K562 (cell line): Measurements from ENCODE around the gene G6PC3. TPM values are rescaled to one million over a fixed set of nuclear protein-coding genes. Genes with fewer than 3 reads are reported as not detected.
A peak's percentile ranks its signal among the peaks of the same experiment; 100 is the strongest.

Source experiments
- ATF1 ChIP-seq, 2 experiments: fragments of 450-650 bp in 1 of 2; IDR thresholded peaks; 2 replicates each; pipeline ENCODE4 v1.6.1; 2016; ENCODE audit warnings: missing compliant biosample characterization in 1 of 2, missing genetic modification characterization in 1 of 2
- BMI1 ChIP-seq: fragments of 150-350 bp; IDR thresholded peaks from 2 replicates; pipeline ENCODE4 v1.6.1; 2014; ENCODE audit warnings: low read length
- CBX2 ChIP-seq: fragments of 200-600 bp; sonication (generic); IDR thresholded peaks from one replicate; pipeline ENCODE4 v1.6.1; 2012; ENCODE audit warnings: mild to moderate bottlenecking, low read length, inconsistent platforms; ENCODE audit not compliant: insufficient read depth, poor library complexity, severe bottlenecking
- CTCF ChIP-seq, 3 experiments: IDR thresholded peaks in 2 of 3; conservative IDR thresholded peaks in 1 of 3; 2 replicates each; pipeline ENCODE4 v1.5.1; 2011 to 2012; ENCODE audit warnings: low read length in 3 of 3, mild to moderate bottlenecking in 3 of 3, control low read depth in 2 of 3, improper control_type of control experiment in 1 of 3, inconsistent platforms in 1 of 3, low read depth in 1 of 3, mixed read lengths in 1 of 3, moderate library complexity in 1 of 3; ENCODE audit not compliant: insufficient read depth in 2 of 3
- E2F3 ChIP-seq: fragments of 250-450 bp; sonication (Bioruptor Pico); IDR thresholded peaks from 2 replicates; pipeline ENCODE4 v1.4.0; 2020; ENCODE audit warnings: mild to moderate bottlenecking
- KAT7 ChIP-seq: sonication (generic); formaldehyde crosslinking; IDR thresholded peaks from 2 replicates; pipeline ENCODE4 v1.8.0; 2022; ENCODE audit warnings: missing genetic modification reagents, mild to moderate bottlenecking, borderline replicate concordance
- MAZ ChIP-seq, 2 experiments: fragments of 450-650 bp in 1 of 2; sonication (generic) in 1 of 2; formaldehyde crosslinking; IDR thresholded peaks in 1 of 2; conservative IDR thresholded peaks in 1 of 2; 2 replicates each; pipeline versions ENCODE4 v1.4.0 to v1.5.0; 2020; ENCODE audit warnings: mild to moderate bottlenecking in 1 of 2, missing genetic modification reagents in 1 of 2
- PHF21A ChIP-seq: fragments of 450-650 bp; IDR thresholded peaks from 2 replicates; pipeline ENCODE4 v1.6.1; 2017; ENCODE audit warnings: low read depth, borderline replicate concordance
- PRPF4 ChIP-seq: fragments of 200-400 bp; formaldehyde crosslinking; IDR thresholded peaks from one replicate; pipeline ENCODE4 v1.6.1; 2017; ENCODE audit warnings: low read length, low read depth, mild to moderate bottlenecking; ENCODE audit not compliant: insufficient read depth, poor library complexity, severe bottlenecking
- SAFB ChIP-seq: fragments of 200-400 bp; formaldehyde crosslinking; IDR thresholded peaks from 2 replicates; pipeline ENCODE4 v1.6.1; 2017; ENCODE audit warnings: low read depth, low read length, borderline replicate concordance
- SMC3 ChIP-seq: conservative IDR thresholded peaks from 2 replicates; pipeline ENCODE4 v1.6.1; 2011; ENCODE audit warnings: low read depth, low read length, improper control_type of control experiment; ENCODE audit not compliant: insufficient read depth
- STAT5A ChIP-seq: IDR thresholded peaks from 2 replicates; pipeline ENCODE4 v1.6.1; 2012; ENCODE audit warnings: low read length, inconsistent platforms, borderline replicate concordance
- TFAP4 ChIP-seq: sonication (generic); formaldehyde crosslinking; IDR thresholded peaks from 2 replicates; pipeline ENCODE4 v1.8.0; 2022; ENCODE audit warnings: missing genetic modification reagents, mild to moderate bottlenecking, moderate library complexity, borderline replicate concordance
- USF2 ChIP-seq: sonication (generic); formaldehyde crosslinking; IDR thresholded peaks from 2 replicates; pipeline ENCODE4 v1.5.0; 2020; ENCODE audit warnings: missing genetic modification reagents
- VEZF1 ChIP-seq: fragments of 200-800 bp; sonication (Bioruptor generic); IDR thresholded peaks from 2 replicates; pipeline ENCODE4 v1.6.1; 2017; ENCODE audit warnings: missing genetic modification characterization, missing compliant biosample characterization
- ZBED1 ChIP-seq: IDR thresholded peaks from 2 replicates; pipeline ENCODE4 v1.6.1; 2014
- ZBTB7A ChIP-seq: IDR thresholded peaks from 2 replicates; pipeline ENCODE4 v1.6.1; 2011; ENCODE audit warnings: low read depth, mild to moderate bottlenecking, low read length, moderate library complexity, borderline replicate concordance; ENCODE audit not compliant: control insufficient read depth
- ZNF398 ChIP-seq: fragments of 250-450 bp; sonication (Bioruptor Pico); IDR thresholded peaks from 2 replicates; pipeline ENCODE4 v1.8.0; 2021; ENCODE audit warnings: moderate library complexity, mild to moderate bottlenecking, inconsistent platforms
- polyA plus RNA-seq, 8 experiments: library from polyadenylated mRNA; depleted of rRNA in 4 of 8; stranded (reverse) in 5 of 8; unstranded in 3 of 8; fragments of >200 nt; fragmentation: Nextera tagmentation in 2 of 8; fragmentation: Illumina TruSeq in 1 of 8; extraction: Ambion mirVana in 2 of 8; extraction: Trizol in 1 of 8; gene quantifications; 2 replicates each; pipeline versions ENCODE4 v1.2.1 to v1.2.3, GENCODE V29; 2011 to 2014; ENCODE audit warnings: inconsistent platforms in 1 of 8, missing spikeins in 1 of 8
- total RNA-seq, 7 experiments: library from RNA; depleted of rRNA in 6 of 7; stranded (reverse); fragments of >200 nt in 6 of 7; fragmentation: Illumina TruSeq in 2 of 7; extraction: Trizol in 2 of 7; gene quantifications; 2 replicates each; pipeline versions ENCODE4 v1.2.1 to v1.2.3, GENCODE V29; 2011 to 2021; ENCODE audit warnings: low replicate concordance in 1 of 7

G6PC3 gene
- total and polyA plus RNA-seq, 9 of the 15 experiments (the other 6 are each of a cell fraction or from before 2014, with no cell fraction given): 10.4 to 57.8 (median 31.1) TPM

GRCh38 chr17:44115585-44116415 lies 45.3 kb downstream of the G6PC3 start (continued):
- TF ChIP-seq TFAP4 (CRISPR knock-in tag) (peak; percentile 37; the same call in 1 of the 2 replicates), MAZ (CRISPR knock-in tag; conservative IDR thresholded peaks at IDR 0.05 in 1 of 2, IDR thresholded peaks at IDR 0.05 in 1 of 2) (peak; percentile 28 to 91; a peak in 2 of 4 replicates), PRPF4 (no peak), KAT7 (0 out of 2 replicates have a peak, but pooled peaks have one; percentile 40), ZBTB7A (peak; percentile 68; the same call in 1 of the 2 replicates), PHF21A (no peak), ZNF398 (CRISPR knock-in tag) (no peak), E2F3 (CRISPR knock-in tag) (no peak), VEZF1 (CRISPR knock-in tag) (peak; percentile 76), ZBED1 (no peak), BMI1 (no peak), ATF1 (CRISPR knock-in tag; IDR thresholded peaks at IDR 0.05) (no peak), ATF1 (tag; IDR thresholded peaks at IDR 0.05) (peak; percentile 20; the same call in 1 of the 2 replicates), SMC3 (peak; percentile 75), CTCF (IDR thresholded peaks at IDR 0.05 in 2 of 3, conservative IDR thresholded peaks at IDR 0.05 in 1 of 3; ENCODE audit: insufficient read depth in 2 of 3, low read depth in 1 of 3, low read length in 3 of 3) (peak; percentile 89 to 96 (median 89)), CBX2 (no peak), STAT5A (no peak), USF2 (CRISPR knock-in tag) (no peak), SAFB (peak; percentile 82; the same call in 1 of the 2 replicates)
